SK-N-SH treated with all-trans-retinoic acid at 6 μM for 48 hours (cell line): ENCODE data around the gene VPS11.

Source experiments
- GLIS3 ChIP-seq: fragments of 250-450 bp; sonication (Bioruptor Pico); IDR thresholded peaks from 2 replicates; pipeline ENCODE4 v1.5.0; 2020; ENCODE audit warnings: mild to moderate bottlenecking, moderate library complexity
- PATZ1 ChIP-seq: fragments of 250-450 bp; sonication (Bioruptor Pico); IDR thresholded peaks from 2 replicates; pipeline ENCODE4 v1.8.0; 2020; ENCODE audit warnings: mild to moderate bottlenecking, moderate library complexity, borderline replicate concordance
- ZC3H10 ChIP-seq: fragments of 250-450 bp; sonication (Bioruptor Pico); IDR thresholded peaks from 2 replicates; pipeline ENCODE4 v1.5.1; 2021; ENCODE audit warnings: mild to moderate bottlenecking, moderate library complexity
- ZNF8 ChIP-seq: fragments of 450-650 bp; formaldehyde crosslinking; IDR thresholded peaks from 2 replicates; pipeline ENCODE4 v1.5.0; 2020; ENCODE audit warnings: mild to moderate bottlenecking, moderate library complexity

GRCh38 chr11:119118227-119118626 lies 50.6 kb downstream of the VPS11 start:
- TF ChIP-seq PATZ1 (CRISPR knock-in tag) = no peak
- TF ChIP-seq GLIS3 (CRISPR knock-in tag) = no peak
- TF ChIP-seq ZC3H10 = no peak
- no peak for TF ChIP-seq ZNF8 (CRISPR knock-in tag)
